ENCODE measurements around the gene MYBPC2. TPM values are rescaled to one million over a fixed set of nuclear protein-coding genes. Genes with fewer than 3 reads are reported as not detected.
"Not testable (repeated sequence)": the region's sequence is repeated elsewhere in the genome, so short reads cannot be mapped to it uniquely, and the experiment has no call there.

MYBPC2 gene
- total RNA-seq, 1 donor from 2014 or later, result not detected

DNA sequence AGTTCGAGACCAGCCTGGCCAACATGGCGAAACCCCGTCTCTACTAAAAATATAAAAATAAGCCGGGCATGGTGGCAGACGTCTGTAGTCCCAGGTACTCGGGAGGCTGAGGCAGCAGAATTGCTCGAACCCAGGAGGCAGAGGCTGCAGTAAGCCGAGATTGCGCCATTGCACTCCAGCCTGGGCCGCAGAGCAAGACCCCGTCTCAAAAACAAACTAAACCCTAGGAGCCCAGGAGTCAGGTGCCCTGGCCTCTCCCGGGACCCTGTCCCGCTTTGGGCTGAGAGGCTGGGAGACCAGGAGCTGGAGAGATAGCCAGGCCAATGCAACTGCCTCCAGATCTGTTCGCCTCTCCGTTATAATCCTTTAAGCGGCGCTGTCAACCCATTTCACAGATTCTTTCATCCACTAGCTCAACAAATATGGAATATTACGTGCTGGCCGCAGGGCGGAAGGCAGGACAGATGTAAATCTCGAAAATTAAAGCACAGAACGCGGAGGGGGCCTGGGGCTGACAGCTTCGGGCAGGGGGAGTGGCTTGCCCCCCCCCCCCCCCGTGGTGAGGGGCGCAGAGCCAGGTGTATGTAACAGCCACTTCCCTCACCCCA is 5.3 kb upstream of the MYBPC2 start:
- DNase-seq (ENCODE audit: extremely low read depth, low read depth, low spot score), result no peak

- DNase-seq (ENCODE audit: extremely low read depth, low read depth, low spot score), result no peak
These were observed 4.7 kb upstream of the MYBPC2 start for GRCh38 chr19:50427997-50428425.

- no peak for DNase-seq (ENCODE audit: extremely low read depth, low read depth, low spot score)
These were observed 3.8 kb upstream of the MYBPC2 start for GRCh38 chr19:50428772-50429463.

GRCh38 chr19:50430888-50431342 is 1.8 kb upstream of the MYBPC2 start:
- DNase-seq (ENCODE audit: extremely low read depth, low read depth, low spot score), result no peak

- peak; percentile 14 for DNase-seq (ENCODE audit: extremely low read depth, low read depth, low spot score)
These were observed 1.1 kb upstream of the MYBPC2 start for GRCh38 chr19:50431343-50432220.

GRCh38 chr19:50433201-50434180 is 799 bp downstream of the MYBPC2 start:
- DNase-seq (ENCODE audit: extremely low read depth, low read depth, low spot score), result no peak

DNA sequence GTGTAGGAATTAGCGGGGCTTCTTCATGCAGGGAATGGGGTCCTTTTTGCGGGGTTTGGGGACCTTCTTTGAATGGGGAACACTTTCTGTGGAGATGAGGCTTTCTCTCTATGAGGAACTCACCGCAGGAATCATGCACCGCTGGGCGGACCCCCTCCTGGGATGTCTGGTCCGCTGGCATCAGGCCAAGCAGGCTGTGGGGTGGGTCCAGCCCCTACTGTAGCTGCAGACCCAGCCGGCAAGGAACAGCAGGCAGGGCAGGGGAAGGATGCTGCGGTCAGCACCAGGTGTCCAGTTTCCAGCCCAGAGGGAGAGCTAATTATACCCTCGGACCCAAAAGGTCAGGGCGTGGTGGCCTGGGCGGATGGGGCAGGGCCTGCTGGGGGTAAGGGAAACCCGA is 1.8 kb downstream of the MYBPC2 start:
- no peak for DNase-seq (ENCODE audit: extremely low read depth, low read depth, low spot score)

- DNase-seq (ENCODE audit: extremely low read depth, low read depth, low spot score), result no peak
These were observed 2.5 kb downstream of the MYBPC2 start for GRCh38 chr19:50435221-50435620.

GRCh38 chr19:50435627-50436026 is 2.9 kb downstream of the MYBPC2 start:
- no peak for DNase-seq (ENCODE audit: extremely low read depth, low read depth, low spot score)

GRCh38 chr19:50437862-50438449 is 5.3 kb downstream of the MYBPC2 start:
- DNase-seq (ENCODE audit: extremely low read depth, low read depth, low spot score), result no peak

DNA sequence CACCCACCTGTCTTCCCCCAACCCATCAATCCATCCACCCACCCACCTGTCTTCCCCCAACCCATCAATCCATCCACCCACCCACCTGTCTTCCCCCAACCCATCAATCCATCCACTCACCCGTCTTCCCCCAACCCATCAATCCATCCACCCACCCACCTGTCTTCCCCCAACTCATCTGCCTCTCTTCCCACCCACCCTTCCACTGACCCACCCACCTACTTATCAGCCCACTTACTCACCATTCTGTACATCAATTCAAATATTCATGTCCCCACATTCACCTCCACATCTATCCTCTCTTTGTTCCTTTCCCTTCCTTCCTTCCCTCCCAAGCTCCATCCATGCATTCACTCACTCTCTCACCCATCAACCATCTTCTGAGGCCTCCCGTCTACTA is 6.4 kb downstream of the MYBPC2 start:
- DNase-seq (ENCODE audit: extremely low read depth, low read depth, low spot score), result not testable (repeated sequence)

GRCh38 chr19:50444059-50444458 is 11.4 kb downstream of the MYBPC2 start:
- no peak for DNase-seq (ENCODE audit: extremely low read depth, low read depth, low spot score)

GRCh38 chr19:50447053-50447452 is 14.4 kb downstream of the MYBPC2 start:
- no peak for DNase-seq (ENCODE audit: extremely low read depth, low read depth, low spot score)

DNA sequence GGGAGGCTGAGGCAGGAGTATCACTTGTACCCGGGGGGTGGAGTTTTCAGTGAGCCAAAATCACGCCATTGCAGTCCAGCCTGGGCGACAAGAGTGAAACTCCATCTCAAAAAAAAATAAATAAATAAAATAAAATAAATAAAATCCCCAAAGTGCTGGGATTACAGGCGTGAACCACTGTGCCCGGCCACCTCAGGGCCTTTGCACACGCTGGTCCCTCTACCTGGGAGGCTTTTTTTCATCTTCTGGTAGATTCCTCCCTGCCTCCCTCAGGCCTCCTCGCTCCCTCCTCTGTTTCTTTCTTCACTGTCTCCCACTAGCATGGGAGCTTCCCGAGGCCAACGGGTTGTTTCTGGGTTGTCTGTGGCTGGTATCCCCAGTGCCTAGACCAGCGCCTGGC is 15.1 kb downstream of the MYBPC2 start:
- DNase-seq (ENCODE audit: extremely low read depth, low read depth, low spot score), result no peak

- no peak for DNase-seq (ENCODE audit: extremely low read depth, low read depth, low spot score)
These were observed 16.7 kb downstream of the MYBPC2 start for GRCh38 chr19:50449236-50449899.

GRCh38 chr19:50450369-50451222 is 17.9 kb downstream of the MYBPC2 start:
- DNase-seq (ENCODE audit: extremely low read depth, low read depth, low spot score), result no peak

DNA sequence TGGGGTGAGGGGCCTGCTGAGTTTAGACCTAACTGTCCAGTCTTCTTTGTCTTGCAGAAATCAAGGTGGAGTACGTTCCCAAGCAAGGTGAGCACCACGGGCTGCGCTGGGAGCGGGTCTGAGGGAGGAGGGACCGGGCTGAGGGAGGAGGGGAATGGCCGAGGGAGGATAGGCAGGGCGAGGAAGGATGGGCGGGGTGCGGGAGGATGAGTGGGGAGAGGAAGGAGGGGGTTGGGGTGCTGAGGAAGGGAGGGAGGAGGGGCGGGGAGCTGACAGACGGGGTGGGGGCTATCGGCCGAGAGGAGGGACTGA is 18.5 kb downstream of the MYBPC2 start:
- DNase-seq (ENCODE audit: extremely low read depth, low read depth, low spot score), result no peak

GRCh38 chr19:50453243-50453642 is 20.6 kb downstream of the MYBPC2 start:
- DNase-seq (ENCODE audit: extremely low read depth, low read depth, low spot score), result no peak

DNA sequence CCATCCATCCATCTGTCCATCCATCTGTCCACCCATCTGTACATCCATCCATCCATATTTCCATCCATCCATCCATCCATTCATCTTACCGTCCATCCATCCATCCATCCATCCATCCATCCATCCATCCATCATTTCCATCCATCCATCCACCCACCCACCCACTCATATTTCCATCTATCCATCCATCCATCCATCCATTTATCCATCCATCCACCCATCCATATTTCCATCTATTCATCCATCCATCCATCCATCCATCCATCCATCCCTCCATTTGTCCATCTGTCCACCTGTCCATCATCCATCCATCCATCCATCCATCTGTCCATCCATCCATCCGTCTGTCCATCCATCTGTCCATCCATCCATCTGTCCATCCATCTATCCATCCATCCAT is 23.3 kb downstream of the MYBPC2 start:
- no peak for DNase-seq (ENCODE audit: extremely low read depth, low read depth, low spot score)
